Osteocyte (in vitro differentiated cells): Measurements from ENCODE around the gene NRXN3. TPM values are rescaled to one million over a fixed set of nuclear protein-coding genes. Genes with fewer than 3 reads are reported as not detected.

ENCODE experiments used
- DNase-seq: peaks from one replicate; pipeline ENCODE4 v3.0.0; 2021; ENCODE audit warnings: mixed read lengths; ENCODE audit not compliant: unreplicated experiment; ENCODE audit errors: extremely low spot score
- H3K27ac Mint-ChIP-seq: one replicate; pipeline ENCODE4 v1.8.0; 2021; ENCODE audit warnings: mild to moderate bottlenecking, mixed read lengths; ENCODE audit not compliant: unreplicated experiment
- H3K27me3 Mint-ChIP-seq: one replicate; pipeline ENCODE4 v1.8.0; 2021; ENCODE audit warnings: mixed read lengths; ENCODE audit not compliant: unreplicated experiment
- H3K36me3 Mint-ChIP-seq: one replicate; pipeline ENCODE4 v1.8.0; 2021; ENCODE audit warnings: mixed read lengths; ENCODE audit not compliant: unreplicated experiment
- H3K4me1 Mint-ChIP-seq: one replicate; pipeline ENCODE4 v1.8.0; 2021; ENCODE audit warnings: mixed read lengths; ENCODE audit not compliant: unreplicated experiment
- H3K4me3 Mint-ChIP-seq: one replicate; pipeline ENCODE4 v1.8.0; 2021; ENCODE audit warnings: mild to moderate bottlenecking, moderate library complexity, mixed read lengths; ENCODE audit not compliant: unreplicated experiment
- H3K9me3 Mint-ChIP-seq: one replicate; pipeline ENCODE4 v1.8.0; 2021; ENCODE audit warnings: mixed read lengths; ENCODE audit not compliant: unreplicated experiment
- CTCF ChIP-seq: fragments of 200-600 bp; sonication (generic); IDR thresholded peaks from 2 replicates; pipeline ENCODE4 v1.5.0; 2021; ENCODE audit warnings: antibody characterized with exemption, mild to moderate bottlenecking, moderate library complexity
- total RNA-seq: library from RNA; stranded (reverse); gene quantifications from 2 replicates; pipeline ENCODE4 v1.2.1, GENCODE V29; 2021

Gene NRXN3
- total RNA-seq, 1 donor from 2014 or later, result 26.5 TPM

DNA sequence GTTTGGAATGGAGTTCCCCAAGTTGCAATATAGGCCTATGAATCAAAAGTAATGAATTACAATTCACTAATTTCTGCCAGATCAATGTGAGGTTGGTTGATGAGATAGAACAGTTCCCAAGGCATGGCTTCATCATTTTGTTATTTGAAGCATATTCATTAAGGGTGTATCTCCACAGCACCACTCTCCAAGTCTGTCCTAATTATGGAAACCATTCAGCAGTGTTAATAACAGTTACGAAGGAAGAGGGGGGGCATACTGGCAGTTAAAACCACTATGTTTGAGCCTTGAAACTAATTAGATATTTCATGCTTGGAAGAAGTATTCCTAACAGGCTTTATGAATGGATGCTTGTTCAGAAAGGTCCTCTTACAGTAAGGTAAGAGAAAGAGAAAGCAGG is 1520.8 kb downstream of the NRXN3 start:
- H3K4me1 Mint-ChIP-seq, result no peaks in the 10 kb centered on the region
- TF ChIP-seq CTCF, result no peak
- DNase-seq, result no peak
- H3K27me3 Mint-ChIP-seq, result no peaks in the 10 kb centered on the region
- no peaks in the 10 kb centered on the region for H3K9me3 Mint-ChIP-seq
- no peak overlapping the region for H3K4me3 Mint-ChIP-seq
- no peaks in the 10 kb centered on the region for H3K36me3 Mint-ChIP-seq
- H3K27ac Mint-ChIP-seq, result no peak overlapping the region

- H3K36me3 Mint-ChIP-seq, result no peaks in the 10 kb centered on the region
- H3K27ac Mint-ChIP-seq, result no peak overlapping the region
- no peak for TF ChIP-seq CTCF
- no peak for DNase-seq
- no peak overlapping the region for H3K4me3 Mint-ChIP-seq
- no peaks in the 10 kb centered on the region for H3K27me3 Mint-ChIP-seq
- no peaks in the 10 kb centered on the region for H3K4me1 Mint-ChIP-seq
- no peaks in the 10 kb centered on the region for H3K9me3 Mint-ChIP-seq
Measured at GRCh38 chr14:79693935-79694334, 1523.8 kb downstream of the NRXN3 start.

DNA sequence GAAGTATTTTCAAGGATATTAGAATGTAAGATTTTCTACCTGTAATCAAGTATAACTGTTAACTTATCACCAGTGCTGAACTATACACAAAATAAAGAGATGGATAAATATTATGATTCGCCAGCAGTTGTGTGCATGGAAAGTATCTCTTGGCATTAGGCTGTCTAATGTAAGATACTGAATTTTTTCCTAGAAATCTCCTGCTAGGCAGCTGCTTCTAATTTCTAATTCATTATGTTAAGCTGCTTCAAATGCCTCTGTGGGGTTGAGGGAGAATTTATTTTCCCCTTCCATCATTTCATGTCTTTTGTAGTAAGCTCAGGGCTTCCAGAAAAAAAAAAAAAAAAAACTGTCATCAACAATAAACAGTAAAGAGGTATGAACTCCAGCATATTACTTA is 1525.1 kb downstream of the NRXN3 start:
- Mint-ChIP-seq H3K36me3 (no peaks in the 10 kb centered on the region), H3K4me3 (no peak overlapping the region), H3K4me1 (no peaks in the 10 kb centered on the region), H3K9me3 (no peaks in the 10 kb centered on the region), H3K27ac (no peak overlapping the region), H3K27me3 (no peaks in the 10 kb centered on the region)
- no peak for DNase-seq
- TF ChIP-seq CTCF, result no peak

DNA sequence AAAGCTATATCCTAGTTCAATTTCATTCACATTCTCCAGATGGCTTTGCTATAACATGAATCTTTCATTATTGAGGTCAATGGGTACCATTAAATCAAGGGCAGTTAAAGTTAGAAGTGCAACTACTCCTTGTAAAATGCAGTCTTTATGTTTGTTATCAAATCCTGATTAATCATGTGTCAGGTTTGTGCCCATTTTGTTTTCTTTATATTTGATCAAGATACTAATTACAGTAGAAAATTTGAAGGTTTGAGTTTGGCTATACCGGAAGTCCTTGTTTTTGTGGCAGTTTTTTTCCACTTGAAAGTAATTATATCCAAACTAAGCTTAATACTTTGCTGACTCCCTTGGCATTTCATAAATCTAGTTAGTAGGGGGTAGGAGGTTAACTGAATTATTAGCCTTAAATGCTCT is 1528.1 kb downstream of the NRXN3 start:
- no peaks in the 10 kb centered on the region for H3K27me3 Mint-ChIP-seq

GRCh38 chr14:79699206-79699605 is 1529.0 kb downstream of the NRXN3 start:
- no peaks in the 10 kb centered on the region for H3K36me3 Mint-ChIP-seq
- DNase-seq, result no peak
- no peaks in the 10 kb centered on the region for H3K9me3 Mint-ChIP-seq
- H3K4me1 Mint-ChIP-seq, result no peaks in the 10 kb centered on the region
- no peaks in the 10 kb centered on the region for H3K27me3 Mint-ChIP-seq
- H3K27ac Mint-ChIP-seq, result no peak overlapping the region
- no peak overlapping the region for H3K4me3 Mint-ChIP-seq
- TF ChIP-seq CTCF, result no peak

More for the DNA sequence above, 1528.1 kb downstream of the NRXN3 start:
- no peaks in the 10 kb centered on the region for H3K9me3 Mint-ChIP-seq
- H3K4me1 Mint-ChIP-seq, result no peaks in the 10 kb centered on the region
- DNase-seq, result no peak
- H3K36me3 Mint-ChIP-seq, result no peaks in the 10 kb centered on the region
- H3K4me3 Mint-ChIP-seq, result no peak overlapping the region
- no peak overlapping the region for H3K27ac Mint-ChIP-seq
- TF ChIP-seq CTCF, result no peak
